ENCODE measurements around the gene ADH1B. TPM values are rescaled to one million over a fixed set of nuclear protein-coding genes. Genes with fewer than 3 reads are reported as not detected.

ADH1B gene
- total and polyA plus RNA-seq, 12 donors, result 12.6 to 257 (median 36.2) TPM

- TF ChIP-seq, protein P1, sequence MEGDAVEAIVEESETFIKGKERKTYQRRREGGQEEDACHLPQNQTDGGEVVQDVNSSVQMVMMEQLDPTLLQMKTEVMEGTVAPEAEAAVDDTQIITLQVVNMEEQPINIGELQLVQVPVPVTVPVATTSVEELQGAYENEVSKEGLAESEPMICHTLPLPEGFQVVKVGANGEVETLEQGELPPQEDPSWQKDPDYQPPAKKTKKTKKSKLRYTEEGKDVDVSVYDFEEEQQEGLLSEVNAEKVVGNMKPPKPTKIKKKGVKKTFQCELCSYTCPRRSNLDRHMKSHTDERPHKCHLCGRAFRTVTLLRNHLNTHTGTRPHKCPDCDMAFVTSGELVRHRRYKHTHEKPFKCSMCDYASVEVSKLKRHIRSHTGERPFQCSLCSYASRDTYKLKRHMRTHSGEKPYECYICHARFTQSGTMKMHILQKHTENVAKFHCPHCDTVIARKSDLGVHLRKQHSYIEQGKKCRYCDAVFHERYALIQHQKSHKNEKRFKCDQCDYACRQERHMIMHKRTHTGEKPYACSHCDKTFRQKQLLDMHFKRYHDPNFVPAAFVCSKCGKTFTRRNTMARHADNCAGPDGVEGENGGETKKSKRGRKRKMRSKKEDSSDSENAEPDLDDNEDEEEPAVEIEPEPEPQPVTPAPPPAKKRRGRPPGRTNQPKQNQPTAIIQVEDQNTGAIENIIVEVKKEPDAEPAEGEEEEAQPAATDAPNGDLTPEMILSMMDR (IDR thresholded peaks at IDR 0.05), result no peak
- Histone ChIP-seq H3K4me1 (peaks cover 0 to 9% (median 0%) of the 10 kb centered on the region in 9 donors), H3K27ac (peak overlapping the region in 6 of 10 donors; percentile 14 to 48 (median 30)), H3K4me3 (no peak overlapping the region), H3K9me3 (peaks cover 0 to 44% (median 5%) of the 10 kb centered on the region in 11 donors), H3K36me3 (no peaks in the 10 kb centered on the region), H3K27me3 (no peaks in the 10 kb centered on the region)
- ATAC-seq (peak in 3 of 8 donors; percentile 30 to 49 (median 34)), DNase-seq (no peak)
- intact Hi-C loops (cut with DNase I), result no loop called here
Measured at GRCh38 chr4:99361899-99362275, 40.7 kb upstream of the ADH1B start.

GRCh38 chr4:99361268-99361898 lies 40.2 kb upstream of the ADH1B start:
- peaks cover 0 to 40% (median 5%) of the 10 kb centered on the region in 11 donors for H3K9me3 ChIP-seq
- peak overlapping the region in 4 of 10 donors; percentile 20 to 48 (median 44) for H3K27ac ChIP-seq
- H3K4me1 ChIP-seq, result peaks cover 0 to 9% (median 0%) of the 10 kb centered on the region in 9 donors
- DNase-seq (no peak), ATAC-seq (no peak)
- TF ChIP-seq, protein P1 (IDR thresholded peaks at IDR 0.05), result no peak
- no peaks in the 10 kb centered on the region for H3K27me3 ChIP-seq
- H3K4me3 ChIP-seq, result no peak overlapping the region
- intact Hi-C loops (cut with DNase I), result no loop called here
- H3K36me3 ChIP-seq, result no peaks in the 10 kb centered on the region

DNA sequence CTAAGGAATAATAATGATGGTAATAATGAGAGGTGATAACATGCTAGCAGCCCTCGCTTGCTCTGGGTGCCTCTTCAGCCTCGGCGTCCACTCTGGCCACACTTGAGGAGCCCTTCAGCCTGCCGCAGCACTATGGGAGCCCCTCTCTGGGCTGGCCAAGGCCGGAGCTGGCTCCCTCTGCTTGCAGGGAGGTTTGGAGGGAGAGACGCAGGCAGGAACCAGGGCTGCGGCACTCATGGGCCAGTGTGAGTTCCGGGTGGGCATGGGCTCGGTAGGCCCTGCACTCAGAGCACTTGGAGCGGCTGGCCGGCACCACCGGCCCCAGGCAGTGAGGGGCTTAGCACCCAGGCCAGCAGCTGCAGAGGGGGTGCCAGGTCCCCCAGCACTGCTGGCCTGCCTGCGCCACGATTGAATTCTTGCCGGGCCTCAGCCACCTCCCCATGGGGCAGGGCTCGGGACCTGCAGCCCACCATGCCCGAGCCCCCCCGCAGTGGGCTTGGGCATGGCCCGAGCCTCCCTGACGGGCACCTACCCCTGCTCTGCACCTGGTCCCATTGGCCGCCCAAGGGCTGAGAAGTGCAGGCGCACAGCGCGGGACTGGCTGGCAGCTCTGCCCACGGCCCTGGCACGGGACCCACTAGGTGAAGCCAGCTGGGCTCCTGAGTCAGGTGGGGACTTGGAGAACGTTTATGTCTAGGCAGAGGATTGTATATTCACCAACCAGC lies 38.4 kb upstream of the ADH1B start:
- peaks cover 0 to 9% (median 0%) of the 10 kb centered on the region in 9 donors for H3K4me1 ChIP-seq
- WGBS, 2 donors, result 88 to 91% methylated on average over 27 of the region's 27 CpGs
- ATAC-seq, result no peak
- intact Hi-C loops (cut with DNase I), result no loop called here
- DNase-seq, result no peak
- H3K27ac ChIP-seq, result no peak overlapping the region
- H3K36me3 ChIP-seq, result no peaks in the 10 kb centered on the region
- peaks cover 0 to 22% (median 0%) of the 10 kb centered on the region in 11 donors for H3K9me3 ChIP-seq
- H3K4me3 ChIP-seq, result no peak overlapping the region
- TF ChIP-seq, protein P1 (IDR thresholded peaks at IDR 0.05), result no peak
- H3K27me3 ChIP-seq, result no peaks in the 10 kb centered on the region

DNA sequence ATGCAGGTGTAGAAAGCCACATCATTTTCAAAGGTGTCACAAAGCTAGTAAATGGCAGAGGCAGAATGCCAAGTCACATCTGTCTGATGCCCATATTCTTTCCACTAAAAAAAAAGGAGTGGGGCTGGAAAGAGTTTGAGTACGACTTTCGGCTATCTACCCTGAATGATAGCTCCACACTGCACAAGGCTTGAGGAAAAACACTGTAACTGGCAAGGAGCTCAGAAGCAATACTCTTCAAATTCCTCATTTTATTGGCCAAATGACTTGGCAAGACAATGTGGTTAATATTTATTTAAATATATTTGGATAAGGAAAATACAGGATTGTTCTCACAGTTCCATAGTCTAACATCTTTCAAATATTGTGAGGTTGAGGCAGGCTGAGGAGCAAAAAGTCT lies 36.7 kb upstream of the ADH1B start:
- no peaks in the 10 kb centered on the region for H3K36me3 ChIP-seq
- 59 to 91% methylated on average over 2 of the region's 2 CpGs for WGBS, 2 donors
- H3K27me3 ChIP-seq, result no peaks in the 10 kb centered on the region
- peaks cover 0 to 12% (median 0%) of the 10 kb centered on the region in 9 donors for H3K4me1 ChIP-seq
- H3K27ac ChIP-seq, result no peak overlapping the region
- ATAC-seq, result no peak
- TF ChIP-seq, protein P1 (IDR thresholded peaks at IDR 0.05), result no peak
- no peak overlapping the region for H3K4me3 ChIP-seq
- peaks cover 0 to 21% (median 0%) of the 10 kb centered on the region in 11 donors for H3K9me3 ChIP-seq
- no peak for DNase-seq
- intact Hi-C loops (cut with DNase I), result no loop called here
